Measurements from ENCODE around the gene SYT10.

- TF ChIP-seq RAD21 (IDR thresholded peaks at IDR 0.05) (no peak), CTCF (IDR thresholded peaks at IDR 0.05; ENCODE audit: low read depth, low read length, missing input control) (no peak), GABPA (IDR thresholded peaks at IDR 0.05 in 1 of 2, conservative IDR thresholded peaks at IDR 0.05 in 1 of 2) (no peak), ZBTB33 (IDR thresholded peaks at IDR 0.05) (no peak), YY1 (IDR thresholded peaks at IDR 0.05) (no peak), MAX (IDR thresholded peaks at IDR 0.05) (no peak), HNF4A (conservative IDR thresholded peaks at IDR 0.05) (no peak), JUND (IDR thresholded peaks at IDR 0.05) (no peak), ATF3 (IDR thresholded peaks at IDR 0.05) (no peak), REST (IDR thresholded peaks at IDR 0.05) (no peak)
These were observed 108.7 kb downstream of the SYT10 start for GRCh38 chr12:33330940-33331339.

All from liver (tissue), 3 donors.